ENCODE results near the gene CLNS1A. TPM values are rescaled to one million over a fixed set of nuclear protein-coding genes. Genes with fewer than 3 reads are reported as not detected.

Gene CLNS1A
- total RNA-seq, 1 experiment from 2014 or later, result 151 TPM

DNA sequence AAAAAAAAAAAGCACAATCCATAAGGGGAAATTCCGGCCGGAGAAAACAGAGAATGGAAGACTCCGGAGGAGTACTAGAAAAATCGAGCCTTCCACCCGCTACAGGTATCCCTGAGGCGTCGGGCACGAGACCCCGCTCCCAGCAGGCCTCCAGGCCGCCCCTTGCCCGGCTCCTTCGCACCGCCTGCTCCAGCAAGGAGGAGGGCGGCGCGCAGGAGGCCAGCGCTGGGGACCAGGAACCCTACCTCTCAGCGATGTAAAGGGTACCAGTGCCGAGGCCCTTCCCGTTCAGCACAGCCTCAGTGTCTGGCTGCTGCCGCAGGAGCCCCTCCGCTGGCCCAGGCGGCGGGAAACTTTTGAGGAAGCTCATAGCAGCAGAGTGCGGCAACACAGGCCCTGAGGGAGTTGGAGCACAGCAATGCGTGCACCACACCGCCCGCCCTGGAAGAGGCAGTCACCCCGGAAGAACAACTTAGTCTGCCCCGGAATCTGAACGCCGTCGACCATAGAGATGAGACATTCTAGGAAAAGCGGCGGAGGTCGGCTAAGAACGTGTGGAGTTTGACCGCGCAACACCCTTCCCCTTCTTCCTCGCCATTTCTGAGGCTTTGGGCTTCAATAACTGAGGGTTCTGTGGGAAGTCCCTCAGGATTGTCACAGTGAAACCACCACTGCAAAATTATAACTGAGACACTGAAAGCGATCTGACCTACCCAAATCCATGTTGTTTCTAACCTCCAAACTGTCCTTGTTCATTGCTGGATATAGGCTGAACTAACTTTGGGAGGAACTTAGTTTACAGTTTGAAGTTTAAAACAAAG lies at the start of gene CLNS1A (continued):
- TF ChIP-seq SRF (IDR thresholded peaks at IDR 0.05; ENCODE audit: low read depth) (0 out of 2 replicates have a peak, but pooled peaks have one; percentile 1), POLR2AphosphoS5 (IDR thresholded peaks at IDR 0.05; ENCODE audit: low read depth, low read length) (peak; percentile 97), CBX3 (IDR thresholded peaks at IDR 0.05; ENCODE audit: low read depth) (peak; percentile 69), SP1 (IDR thresholded peaks at IDR 0.05; ENCODE audit: low read depth) (0 out of 2 replicates have a peak, but pooled peaks have one; percentile 53)
- TF ChIP-seq, protein P1, sequence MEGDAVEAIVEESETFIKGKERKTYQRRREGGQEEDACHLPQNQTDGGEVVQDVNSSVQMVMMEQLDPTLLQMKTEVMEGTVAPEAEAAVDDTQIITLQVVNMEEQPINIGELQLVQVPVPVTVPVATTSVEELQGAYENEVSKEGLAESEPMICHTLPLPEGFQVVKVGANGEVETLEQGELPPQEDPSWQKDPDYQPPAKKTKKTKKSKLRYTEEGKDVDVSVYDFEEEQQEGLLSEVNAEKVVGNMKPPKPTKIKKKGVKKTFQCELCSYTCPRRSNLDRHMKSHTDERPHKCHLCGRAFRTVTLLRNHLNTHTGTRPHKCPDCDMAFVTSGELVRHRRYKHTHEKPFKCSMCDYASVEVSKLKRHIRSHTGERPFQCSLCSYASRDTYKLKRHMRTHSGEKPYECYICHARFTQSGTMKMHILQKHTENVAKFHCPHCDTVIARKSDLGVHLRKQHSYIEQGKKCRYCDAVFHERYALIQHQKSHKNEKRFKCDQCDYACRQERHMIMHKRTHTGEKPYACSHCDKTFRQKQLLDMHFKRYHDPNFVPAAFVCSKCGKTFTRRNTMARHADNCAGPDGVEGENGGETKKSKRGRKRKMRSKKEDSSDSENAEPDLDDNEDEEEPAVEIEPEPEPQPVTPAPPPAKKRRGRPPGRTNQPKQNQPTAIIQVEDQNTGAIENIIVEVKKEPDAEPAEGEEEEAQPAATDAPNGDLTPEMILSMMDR (IDR thresholded peaks at IDR 0.05 in 2 of 3, conservative IDR thresholded peaks at IDR 0.05 in 1 of 3; ENCODE audit: borderline replicate concordance in 1 of 3, insufficient read depth in 1 of 3, low read depth in 2 of 3, low read length in 2 of 3), result no peak

DNA sequence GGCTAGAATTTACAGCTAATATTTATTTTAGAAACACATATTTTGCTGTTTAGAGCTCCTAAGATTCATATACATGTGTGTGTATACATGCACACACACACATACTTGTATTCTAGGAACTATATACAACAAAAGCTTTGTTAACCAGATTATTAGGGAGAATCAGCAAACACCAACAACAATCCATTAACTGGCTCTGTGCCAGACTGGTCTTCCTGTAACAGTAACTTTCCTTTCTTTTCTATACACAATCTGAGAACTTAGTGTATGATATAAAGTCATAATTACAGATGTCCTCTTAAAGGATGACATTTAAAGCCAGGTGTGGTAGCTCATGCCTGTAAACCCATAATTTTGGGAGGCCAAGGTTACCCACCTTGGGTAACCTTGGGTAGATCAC lies 49.5 kb upstream of the CLNS1A start:
- H3K9ac ChIP-seq (ENCODE audit: low read length), result no peak overlapping the region
- no TSS peak for BruUV-seq (replicated peaks)
- no peaks in the 10 kb centered on the region for H3K27me3 ChIP-seq (ENCODE audit: insufficient read depth, low read length)
- H3K9me3 ChIP-seq (ENCODE audit: control insufficient read depth in 1 of 2, insufficient read depth in 1 of 2, low read depth in 1 of 2, low read length in 2 of 2), result no peaks in the 10 kb centered on the region
- H3K4me2 ChIP-seq (ENCODE audit: low read length), result no peak overlapping the region
- H4K20me1 ChIP-seq (ENCODE audit: insufficient read depth), result no peaks in the 10 kb centered on the region
- H3K79me2 ChIP-seq (ENCODE audit: insufficient read depth, low read length), result no peaks in the 10 kb centered on the region
- H3K4me3 ChIP-seq (replicated peaks in 1 of 2; ENCODE audit: low read depth in 1 of 2, low read length in 2 of 2), result no peak overlapping the region
- RAD21 ChIA-PET (ENCODE audit: low non-redundant PET in 1 of 2, low total read pairs in 2 of 2, uncharacterized antibody in 2 of 2, unreplicated experiment in 2 of 2), result no interaction called here
- no peak for DNase-seq (ENCODE audit: low read depth, low spot score)
- intact Hi-C loops (cut with micrococcal nuclease), result no loop called here
- H3K4me1 ChIP-seq (ENCODE audit: control insufficient read depth in 1 of 2, insufficient read depth in 2 of 2, low read length in 2 of 2), result no peaks in the 10 kb centered on the region
- ATAC-seq, result no peak
- peaks cover 8 to 12% of the 10 kb centered on the region in 2 experiments; a peak in 2 of 4 replicates for H3K36me3 ChIP-seq (ENCODE audit: control insufficient read depth in 1 of 2, insufficient read depth in 2 of 2, low read length in 2 of 2)
- POLR2A ChIA-PET, result no interaction called here
- no peak overlapping the region for H3K27ac ChIP-seq (ENCODE audit: low read depth, low read length)
- CTCF ChIA-PET, result no interaction called here
- TF ChIP-seq, protein P2, sequence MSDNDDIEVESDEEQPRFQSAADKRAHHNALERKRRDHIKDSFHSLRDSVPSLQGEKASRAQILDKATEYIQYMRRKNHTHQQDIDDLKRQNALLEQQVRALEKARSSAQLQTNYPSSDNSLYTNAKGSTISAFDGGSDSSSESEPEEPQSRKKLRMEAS (IDR thresholded peaks at IDR 0.05), result no peak
- TF ChIP-seq YY1 (IDR thresholded peaks at IDR 0.05; ENCODE audit: extremely low read depth, insufficient replicate concordance, low read depth, low read length) (no peak), EZH2 (IDR thresholded peaks at IDR 0.05) (no peak), POLR2AphosphoS5 (IDR thresholded peaks at IDR 0.05; ENCODE audit: low read depth, low read length) (no peak), RAD21 (IDR thresholded peaks at IDR 0.05; ENCODE audit: low read depth) (no peak)
- H2AFZ ChIP-seq (ENCODE audit: low read depth, low read length, poor library complexity, severe bottlenecking), result no peak overlapping the region
- H3K9me2 ChIP-seq (ENCODE audit: insufficient read depth), result no peaks in the 10 kb centered on the region

Data from HCT116 (cell line).